ENCODE results near the gene COL25A1.

The COL25A1 gene

GRCh38 chr4:109291707-109292238, 10.7 kb downstream of the COL25A1 start:
- no peak for TF ChIP-seq CTCF (IDR thresholded peaks at IDR 0.05; ENCODE audit: low read depth, low read length)
- no peak overlapping the region for H3K4me3 ChIP-seq (ENCODE audit: low read depth, low read length)

DNA sequence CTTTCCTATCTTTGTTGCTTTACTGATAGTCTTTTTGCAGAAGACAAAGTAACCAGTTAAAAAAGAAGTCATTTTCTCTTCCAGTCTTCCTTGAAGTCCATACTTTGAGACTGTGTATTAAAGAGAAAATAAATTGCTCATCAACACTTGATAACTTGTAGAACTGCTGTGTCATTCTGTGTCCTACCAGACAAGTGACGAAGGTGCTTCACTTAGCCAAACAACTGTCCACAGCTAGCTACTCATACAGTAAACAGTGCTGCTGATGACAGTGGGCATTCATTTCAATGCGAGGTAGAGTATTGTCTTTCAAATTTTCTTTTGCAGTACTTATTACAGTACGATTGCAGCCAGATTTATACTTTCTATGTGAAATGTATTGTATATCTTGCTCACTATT, 11.5 kb downstream of the COL25A1 start:
- TF ChIP-seq CTCF (IDR thresholded peaks at IDR 0.05; ENCODE audit: low read depth, low read length), result no peak
- no peak overlapping the region for H3K4me3 ChIP-seq (ENCODE audit: low read depth, low read length)

DNA sequence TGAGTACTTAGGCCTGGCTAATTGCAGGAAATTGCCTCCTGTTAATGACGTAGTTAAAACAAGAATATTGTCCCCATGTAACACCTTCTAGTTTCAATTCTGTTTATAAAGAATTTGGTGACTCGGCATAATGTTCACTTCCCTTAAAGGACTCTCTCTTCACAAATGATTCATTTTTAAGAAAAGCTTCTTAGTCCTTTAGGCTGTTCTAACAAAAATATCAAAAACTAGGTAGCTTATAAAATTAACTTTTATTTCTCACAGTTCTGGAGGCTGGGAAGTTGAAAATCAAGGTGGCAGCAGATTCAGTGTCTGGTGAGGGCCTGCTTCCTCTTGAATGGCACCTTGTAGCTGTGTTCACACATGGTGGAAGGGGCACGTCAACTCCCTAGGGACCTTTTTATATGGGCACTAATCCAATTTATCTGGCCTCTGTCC, 23.8 kb downstream of the COL25A1 start:
- no peak overlapping the region for H3K4me3 ChIP-seq (ENCODE audit: low read depth, low read length)
- TF ChIP-seq CTCF (IDR thresholded peaks at IDR 0.05; ENCODE audit: low read depth, low read length), result no peak

- TF ChIP-seq CTCF (IDR thresholded peaks at IDR 0.05; ENCODE audit: low read depth, low read length), result no peak
- H3K4me3 ChIP-seq (ENCODE audit: low read depth, low read length), result no peak overlapping the region
Measured at GRCh38 chr4:109276482-109277095, 25.9 kb downstream of the COL25A1 start.

GRCh38 chr4:109275066-109275745, 27.3 kb downstream of the COL25A1 start:
- TF ChIP-seq CTCF (IDR thresholded peaks at IDR 0.05; ENCODE audit: low read depth, low read length), result no peak
- H3K4me3 ChIP-seq (ENCODE audit: low read depth, low read length), result no peak overlapping the region

GRCh38 chr4:109266891-109267290, 35.6 kb downstream of the COL25A1 start:
- no peak for TF ChIP-seq CTCF (IDR thresholded peaks at IDR 0.05; ENCODE audit: low read depth, low read length)
- no peak overlapping the region for H3K4me3 ChIP-seq (ENCODE audit: low read depth, low read length)

- no peak overlapping the region for H3K4me3 ChIP-seq (ENCODE audit: low read depth, low read length)
- no peak for TF ChIP-seq CTCF (IDR thresholded peaks at IDR 0.05; ENCODE audit: low read depth, low read length)
Measured at GRCh38 chr4:109266236-109266635, 36.2 kb downstream of the COL25A1 start.
